Mononuclear cell (primary cell): ENCODE data around the gene ATF7. TPM values are rescaled to one million over a fixed set of nuclear protein-coding genes. Genes with fewer than 3 reads are reported as not detected.
"Not testable (repeated sequence)": the region's sequence is repeated elsewhere in the genome, so short reads cannot be mapped to it uniquely, and the experiment has no call there.

Experiments used
- H3K27me3 ChIP-seq: 2 replicates; pipeline ENCODE4 v1.6.0; 2011; ENCODE audit warnings: low read length, control low read depth; ENCODE audit not compliant: insufficient read depth
- H3K4me1 ChIP-seq: 2 replicates; pipeline ENCODE4 v1.5.1; 2011; ENCODE audit warnings: mild to moderate bottlenecking, low read length, control low read depth; ENCODE audit not compliant: insufficient read depth
- H3K4me3 ChIP-seq: 2 replicates; pipeline ENCODE4 v1.5.1; 2011; ENCODE audit warnings: mild to moderate bottlenecking, low read length, moderate library complexity
- H3K9me3 ChIP-seq: 2 replicates; pipeline ENCODE4 v1.5.1; 2011; ENCODE audit warnings: low read depth, mild to moderate bottlenecking, control low read depth, low read length
- total RNA-seq: library from RNA; depleted of rRNA; stranded (reverse); fragments of >200 nt; gene quantifications from one replicate; pipeline ENCODE4 v1.2.3, GENCODE V29; 2012

Gene ATF7
- total RNA-seq, 1 donor, result 8.0 TPM

DNA sequence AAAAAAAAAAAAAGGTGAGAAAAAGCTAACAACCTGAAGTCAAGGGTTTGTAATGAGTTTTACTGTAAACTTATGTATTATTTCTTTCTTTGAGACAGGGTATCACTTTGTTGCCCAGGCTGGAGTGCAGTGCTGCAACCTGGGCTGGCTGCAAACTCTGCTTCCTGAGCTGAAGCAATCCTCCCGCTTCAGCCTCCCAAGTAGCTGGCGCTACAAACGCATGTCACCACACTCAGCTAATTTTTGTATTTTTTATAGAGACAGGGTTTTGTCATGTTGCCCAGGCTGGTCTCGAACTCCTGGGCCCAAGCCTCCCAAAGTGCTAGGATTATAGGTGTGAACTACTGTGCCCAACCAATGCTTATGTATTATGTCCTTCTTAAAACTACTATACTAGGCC, 9.2 kb downstream of the ATF7 start:
- H3K27me3 ChIP-seq, result no peaks in the 10 kb centered on the region
- H3K9me3 ChIP-seq, result no peaks in the 10 kb centered on the region
- H3K4me1 ChIP-seq, result peaks cover 31% of the 10 kb centered on the region
- H3K4me3 ChIP-seq, result no peak overlapping the region

GRCh38 chr12:53613821-53614220, 12.4 kb downstream of the ATF7 start:
- H3K4me1 ChIP-seq, result peaks cover 19% of the 10 kb centered on the region

GRCh38 chr12:53612978-53613377, 13.2 kb downstream of the ATF7 start:
- Histone ChIP-seq H3K27me3 (no peaks in the 10 kb centered on the region), H3K4me3 (no peak overlapping the region), H3K4me1 (peaks cover 12% of the 10 kb centered on the region), H3K9me3 (no peaks in the 10 kb centered on the region)

More at GRCh38 chr12:53613821-53614220, 12.4 kb downstream of the ATF7 start:
- H3K4me3 ChIP-seq, result no peak overlapping the region
- H3K27me3 ChIP-seq, result no peaks in the 10 kb centered on the region
- no peaks in the 10 kb centered on the region for H3K9me3 ChIP-seq

DNA sequence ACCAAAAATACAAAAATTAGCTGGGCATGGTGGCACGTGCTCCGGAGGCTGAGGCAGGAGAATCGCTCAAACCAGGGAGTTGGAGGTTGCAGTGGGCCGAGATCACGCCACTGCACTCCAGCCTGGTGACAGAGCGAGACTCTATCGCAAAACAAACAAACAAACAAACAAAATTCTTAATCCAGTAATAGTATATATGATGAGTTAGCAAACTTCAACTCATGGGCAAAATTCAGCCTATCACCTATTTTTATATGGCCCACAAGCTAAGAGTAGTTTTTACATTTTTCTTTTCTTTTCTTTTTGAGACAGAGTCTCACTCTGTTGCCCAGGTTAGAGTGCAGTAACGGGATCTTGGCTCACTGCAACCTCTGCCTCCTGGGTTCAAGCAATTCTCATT, 14.9 kb downstream of the ATF7 start:
- H3K9me3 ChIP-seq, result no peaks in the 10 kb centered on the region

GRCh38 chr12:53606688-53607087, 19.5 kb downstream of the ATF7 start:
- H3K27me3 ChIP-seq, H3K9me3 ChIP-seq, H3K4me3 ChIP-seq: not testable (repeated sequence)
- peaks cover 20% of the 10 kb centered on the region for H3K4me1 ChIP-seq

More for the DNA sequence above, 14.9 kb downstream of the ATF7 start:
- H3K4me1 ChIP-seq, result no peaks in the 10 kb centered on the region
- no peak overlapping the region for H3K4me3 ChIP-seq
- no peaks in the 10 kb centered on the region for H3K27me3 ChIP-seq

- H3K4me3 ChIP-seq, result no peak overlapping the region
These were observed 21.6 kb downstream of the ATF7 start for GRCh38 chr12:53604581-53604980.

DNA sequence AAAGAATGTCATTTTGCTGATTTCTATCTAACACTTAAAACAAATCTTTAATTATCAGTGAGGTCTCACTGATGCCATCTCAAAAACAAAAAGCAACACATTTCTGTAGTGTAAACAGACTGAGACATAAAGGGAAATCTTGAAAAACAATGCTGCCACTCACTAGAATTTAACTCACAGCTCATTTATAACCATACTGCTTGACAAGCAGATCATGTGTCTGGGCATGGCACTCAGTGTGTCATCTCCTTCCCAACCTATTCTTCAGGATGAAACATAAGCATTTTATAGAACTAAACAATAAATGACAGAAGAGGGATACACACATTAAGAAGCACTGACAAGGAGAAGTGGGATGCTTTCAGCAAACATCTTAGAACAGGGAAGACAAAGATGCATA, 22.4 kb downstream of the ATF7 start:
- Histone ChIP-seq H3K27me3 (no peaks in the 10 kb centered on the region), H3K4me1 (peaks cover 27% of the 10 kb centered on the region), H3K9me3 (no peaks in the 10 kb centered on the region), H3K4me3 (no peak overlapping the region)

More at GRCh38 chr12:53604581-53604980, 21.6 kb downstream of the ATF7 start:
- Histone ChIP-seq H3K27me3 (no peaks in the 10 kb centered on the region), H3K4me1 (peaks cover 27% of the 10 kb centered on the region), H3K9me3 (no peaks in the 10 kb centered on the region)

DNA sequence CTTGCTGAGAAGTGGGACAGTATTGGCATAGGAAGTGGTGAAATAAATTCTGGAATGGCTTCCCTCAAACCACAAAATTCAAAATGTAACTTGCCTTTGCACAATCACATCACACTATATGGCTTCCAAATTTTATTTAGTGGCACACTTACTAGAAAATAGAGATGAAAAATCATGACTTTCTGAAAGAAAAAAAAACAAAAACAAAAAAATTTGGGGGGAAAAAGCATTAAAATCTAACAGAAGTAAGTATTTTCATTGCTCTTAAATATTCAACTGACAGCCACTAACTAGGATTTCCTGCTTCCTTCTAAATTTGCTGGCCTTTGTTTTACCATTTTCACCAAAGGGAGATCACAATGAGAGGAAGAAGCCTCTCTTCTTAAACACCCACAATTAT, 23.0 kb downstream of the ATF7 start:
- Histone ChIP-seq H3K4me3 (no peak overlapping the region), H3K4me1 (peaks cover 27% of the 10 kb centered on the region), H3K9me3 (no peaks in the 10 kb centered on the region), H3K27me3 (no peaks in the 10 kb centered on the region)

DNA sequence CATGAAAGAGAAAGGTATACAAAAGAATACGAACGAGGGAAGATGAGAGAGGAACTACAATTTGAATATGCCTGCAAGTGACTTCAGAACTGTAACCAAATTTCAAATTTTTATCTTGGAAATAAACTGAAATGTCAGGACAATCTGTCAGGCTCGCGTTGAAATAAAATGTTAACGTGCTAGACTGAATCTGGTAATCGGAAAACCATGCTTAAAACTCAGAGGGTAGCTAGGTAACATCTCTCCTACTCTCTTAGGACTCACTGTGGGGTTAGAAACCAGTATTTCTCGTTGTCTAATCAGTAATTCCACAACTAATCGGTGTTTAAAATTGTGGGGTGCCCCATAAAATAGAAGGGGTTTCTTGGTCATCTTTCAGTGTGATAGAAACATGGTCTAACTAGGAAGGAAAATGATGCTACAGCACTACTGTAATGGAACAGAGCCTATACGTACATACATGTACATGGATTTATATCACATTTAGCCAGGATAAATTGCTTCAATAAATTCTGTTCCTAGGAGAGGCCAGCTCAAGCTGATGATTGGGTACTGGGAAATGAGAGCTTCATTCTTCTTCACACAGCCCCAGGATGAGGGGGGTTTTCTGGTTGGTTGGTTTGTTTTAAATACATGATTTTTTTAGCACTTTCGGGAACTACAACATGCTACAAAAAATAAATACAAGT, 23.9 kb downstream of the ATF7 start:
- Histone ChIP-seq H3K27me3 (no peaks in the 10 kb centered on the region), H3K9me3 (no peaks in the 10 kb centered on the region), H3K4me1 (peaks cover 27% of the 10 kb centered on the region), H3K4me3 (no peak overlapping the region)

GRCh38 chr12:53601296-53601847, 24.8 kb downstream of the ATF7 start:
- Histone ChIP-seq H3K9me3 (no peaks in the 10 kb centered on the region), H3K4me1 (peaks cover 27% of the 10 kb centered on the region), H3K4me3 (peak overlapping the region; percentile 23), H3K27me3 (no peaks in the 10 kb centered on the region)

- Histone ChIP-seq H3K4me1 (peaks cover 27% of the 10 kb centered on the region), H3K27me3 (no peaks in the 10 kb centered on the region), H3K4me3 (no peak overlapping the region), H3K9me3 (no peaks in the 10 kb centered on the region)
These were observed 25.5 kb downstream of the ATF7 start for GRCh38 chr12:53600490-53601295.

- H3K27me3 ChIP-seq, result no peaks in the 10 kb centered on the region
- H3K4me1 ChIP-seq, result peaks cover 27% of the 10 kb centered on the region
- H3K9me3 ChIP-seq, result no peaks in the 10 kb centered on the region
- no peak overlapping the region for H3K4me3 ChIP-seq
These were observed 26.6 kb downstream of the ATF7 start for GRCh38 chr12:53599579-53599978.

DNA sequence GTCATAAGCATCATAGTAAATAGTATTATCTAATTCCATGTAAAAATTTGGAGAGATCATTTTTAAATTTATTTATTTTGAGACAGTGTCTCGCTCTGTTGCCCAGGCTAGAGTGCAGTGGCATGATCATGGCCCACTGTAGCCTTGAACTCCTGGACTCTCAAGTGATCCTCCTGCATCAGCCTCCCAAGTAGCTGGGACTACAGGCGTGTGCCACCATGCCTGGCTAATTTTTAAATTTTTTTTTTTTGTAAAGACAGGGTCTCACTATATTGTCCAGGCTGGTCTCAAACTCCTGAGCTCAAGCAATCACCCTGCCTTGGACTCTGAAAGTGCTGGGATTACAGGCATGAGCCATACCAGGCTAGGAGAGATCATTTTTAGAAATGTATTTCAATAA, 27.2 kb downstream of the ATF7 start:
- not testable (repeated sequence) for H3K4me3 ChIP-seq, H3K27me3 ChIP-seq
- peaks cover 27% of the 10 kb centered on the region for H3K4me1 ChIP-seq

GRCh38 chr12:53596920-53597363, 29.2 kb downstream of the ATF7 start:
- H3K4me3 ChIP-seq, result no peak overlapping the region
- H3K9me3 ChIP-seq, result no peaks in the 10 kb centered on the region
- peaks cover 10% of the 10 kb centered on the region for H3K4me1 ChIP-seq
- H3K27me3 ChIP-seq, result no peaks in the 10 kb centered on the region

More for the DNA sequence above, 27.2 kb downstream of the ATF7 start:
- not testable (repeated sequence) for H3K9me3 ChIP-seq

DNA sequence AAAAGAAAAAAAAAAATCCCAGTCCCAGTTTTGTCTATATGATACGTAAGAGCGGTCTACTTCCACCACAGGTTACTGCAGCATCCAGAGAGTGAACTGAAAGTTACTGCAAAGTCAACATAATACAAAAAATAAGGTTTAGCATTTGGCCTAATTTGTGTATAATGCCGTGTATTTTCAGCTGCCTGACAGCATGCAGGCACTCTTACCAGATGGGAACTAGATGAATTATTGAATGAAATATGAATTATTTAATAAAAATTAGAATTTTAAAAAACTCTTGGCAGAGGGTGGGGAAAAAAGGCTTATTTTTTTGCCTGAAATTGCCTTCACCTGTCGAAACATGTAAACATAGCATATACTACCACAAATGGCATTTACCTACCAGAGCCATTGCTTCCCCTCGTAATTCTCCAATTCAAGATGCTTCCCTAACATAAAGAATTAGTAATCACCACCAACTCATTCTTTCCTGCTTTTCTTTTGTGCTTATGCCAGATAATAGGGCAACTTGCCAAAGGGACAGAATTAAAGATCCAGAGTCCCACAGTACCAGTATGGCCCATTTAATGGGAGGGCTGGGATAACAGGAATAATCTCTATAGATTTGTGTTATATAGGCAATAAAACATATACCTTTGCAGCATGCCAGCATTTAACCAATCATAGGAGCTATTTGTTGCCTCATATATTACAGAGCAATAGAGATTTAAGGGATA, 31.1 kb downstream of the ATF7 start:
- Histone ChIP-seq H3K4me1 (no peaks in the 10 kb centered on the region), H3K27me3 (no peaks in the 10 kb centered on the region), H3K4me3 (no peak overlapping the region), H3K9me3 (no peaks in the 10 kb centered on the region)
